NCI-H345 (cell line): Measurements from ENCODE around the gene EIF2S2.
A peak's percentile ranks its signal among the peaks of the same experiment; 100 is the strongest.
"Not testable (repeated sequence)": the region's sequence is repeated elsewhere in the genome, so short reads cannot be mapped to it uniquely, and the experiment has no call there.

ENCODE experiments used
- DNase-seq: peaks from one replicate; lab custom pipeline; 2025; lab: John Stamatoyannopoulos, UW

EIF2S2 gene

GRCh38 chr20:34111702-34112599 lies at the start of gene EIF2S2:
Gene EIF2S2 (minus strand): TSS chr20:34112243. CDS start chr20:34112110, 133 bp downstream.
- DNase-seq: peak; percentile 99

- DNase-seq: not testable (repeated sequence)
Observed at GRCh38 chr20:34157697-34158096, 45.7 kb upstream of the EIF2S2 start.

- DNase-seq: no peak
Observed at GRCh38 chr20:34155836-34156235, 43.8 kb upstream of the EIF2S2 start.

GRCh38 chr20:34153169-34153568 lies 41.1 kb upstream of the EIF2S2 start:
- DNase-seq: not testable (repeated sequence)

GRCh38 chr20:34152073-34152472 lies 40.0 kb upstream of the EIF2S2 start:
- DNase-seq: not testable (repeated sequence)

- no peak for DNase-seq
Observed at GRCh38 chr20:34150306-34151000, 38.4 kb upstream of the EIF2S2 start.

GRCh38 chr20:34145280-34145819 lies 33.3 kb upstream of the EIF2S2 start:
- DNase-seq: no peak

- DNase-seq: no peak
Observed at GRCh38 chr20:34143951-34144350, 31.9 kb upstream of the EIF2S2 start.

- DNase-seq: no peak
Observed at GRCh38 chr20:34142121-34142520, 30.1 kb upstream of the EIF2S2 start.

- no peak for DNase-seq
Observed at GRCh38 chr20:34141293-34141692, 29.2 kb upstream of the EIF2S2 start.

- not testable (repeated sequence) for DNase-seq
Observed at GRCh38 chr20:34135525-34136275, 23.7 kb upstream of the EIF2S2 start.

- DNase-seq: peak; percentile 22
Observed at GRCh38 chr20:34133365-34133860, 21.4 kb upstream of the EIF2S2 start.

- DNase-seq: not testable (repeated sequence)
Observed at GRCh38 chr20:34132943-34133342, 20.9 kb upstream of the EIF2S2 start.

GRCh38 chr20:34132491-34132890 lies 20.4 kb upstream of the EIF2S2 start:
- not testable (repeated sequence) for DNase-seq

- DNase-seq: no peak
Observed at GRCh38 chr20:34131491-34131890, 19.4 kb upstream of the EIF2S2 start.

GRCh38 chr20:34129518-34130162 lies 17.6 kb upstream of the EIF2S2 start:
- DNase-seq: peak; percentile 86

GRCh38 chr20:34127792-34128191 lies 15.7 kb upstream of the EIF2S2 start:
- no peak for DNase-seq

- DNase-seq: no peak
Observed at GRCh38 chr20:34124469-34125249, 12.6 kb upstream of the EIF2S2 start.

GRCh38 chr20:34123309-34123708 lies 11.3 kb upstream of the EIF2S2 start:
- DNase-seq: no peak

GRCh38 chr20:34122274-34122980 lies 10.4 kb upstream of the EIF2S2 start:
- DNase-seq: no peak
